Neural cell (in vitro differentiated cells): Measurements from ENCODE around the gene PAQR5. TPM values are rescaled to one million over a fixed set of nuclear protein-coding genes. Genes with fewer than 3 reads are reported as not detected.

Experiments used
- H2AFZ ChIP-seq: fragments of 200-600, 300-800 bp; sonication (generic), shearing (Covaris generic); 2 replicates; pipeline ENCODE4 v1.6.0; 2014; ENCODE audit warnings: low read depth, mild to moderate bottlenecking, antibody characterized with exemption, low read length, moderate library complexity
- H3F3A ChIP-seq: fragments of 200-600 bp; shearing (Covaris generic); 2 replicates; pipeline ENCODE4 v1.6.1; 2016; ENCODE audit warnings: mild to moderate bottlenecking, moderate library complexity, mixed read lengths, antibody characterized with exemption, low read length; ENCODE audit not compliant: insufficient read depth, poor library complexity, severe bottlenecking
- H3K27ac ChIP-seq: fragments of 200-600, 300-800 bp; sonication (generic), shearing (Covaris generic); 2 replicates; pipeline ENCODE4 v1.5.1; 2014; ENCODE audit warnings: mild to moderate bottlenecking, low read length, moderate library complexity
- H3K27me3 ChIP-seq: fragments of 300-800, 200-600 bp; sonication (generic), shearing (Covaris generic); 2 replicates; pipeline ENCODE4 v1.6.0; 2014; ENCODE audit warnings: mild to moderate bottlenecking, low read depth, low read length, moderate library complexity; ENCODE audit not compliant: insufficient read depth
- H3K36me3 ChIP-seq: fragments of 300-800, 200-600 bp; sonication (generic), shearing (Covaris generic); 2 replicates; pipeline ENCODE4 v1.5.1; 2014; ENCODE audit warnings: mild to moderate bottlenecking, antibody characterized with exemption, low read length, moderate library complexity; ENCODE audit not compliant: insufficient read depth
- H3K4me2 ChIP-seq: fragments of 300-800, 200-600 bp; sonication (generic), shearing (Covaris generic); 2 replicates; pipeline ENCODE4 v1.6.0; 2014; ENCODE audit warnings: mild to moderate bottlenecking, low read length
- H3K4me3 ChIP-seq: fragments of 300-800, 200-600 bp; sonication (generic), shearing (Covaris generic); 2 replicates; pipeline ENCODE4 v1.5.1; 2014; ENCODE audit warnings: mild to moderate bottlenecking, low read length, moderate library complexity
- H3K79me2 ChIP-seq: fragments of 200-600 bp; shearing (Covaris generic); replicated peaks from 2 replicates; pipeline ENCODE4 v1.6.0; 2014; ENCODE audit warnings: mild to moderate bottlenecking, low read length, moderate library complexity; ENCODE audit not compliant: insufficient read depth
- H3K9ac ChIP-seq: fragments of 300-800, 200-600 bp; sonication (generic), shearing (Covaris generic); 2 replicates; pipeline ENCODE4 v1.6.1; 2016; ENCODE audit warnings: mild to moderate bottlenecking, low read length, mixed read lengths
- H3K9me2 ChIP-seq: fragments of 200-600 bp; shearing (Covaris generic); 2 replicates; pipeline ENCODE4 v1.6.1; 2016; ENCODE audit warnings: mild to moderate bottlenecking, low read length, mixed read lengths; ENCODE audit not compliant: insufficient read depth
- H3K9me3 ChIP-seq: fragments of 200-600, 300-800 bp; sonication (generic), shearing (Covaris generic); 2 replicates; pipeline ENCODE4 v1.6.1; 2016; ENCODE audit warnings: mild to moderate bottlenecking, mixed run types, low read length, moderate library complexity, mixed read lengths
- H4K20me1 ChIP-seq: fragments of 200-600 bp; shearing (Covaris generic); 2 replicates; pipeline ENCODE4 v1.6.1; 2016; ENCODE audit warnings: mild to moderate bottlenecking, mixed run types; ENCODE audit not compliant: insufficient read depth
- EZH2 ChIP-seq: fragments of 200-600, 300-800 bp; shearing (Covaris generic), sonication (generic); IDR thresholded peaks from 2 replicates; pipeline ENCODE4 v1.6.1; 2014; ENCODE audit warnings: antibody characterized with exemption, low read length, borderline replicate concordance, mild to moderate bottlenecking; ENCODE audit not compliant: insufficient read depth, poor library complexity, severe bottlenecking
- MXI1 ChIP-seq: fragments of 450-650 bp; conservative IDR thresholded peaks from 2 replicates; pipeline ENCODE4 v1.6.1; 2014; ENCODE audit warnings: antibody characterized with exemption, mild to moderate bottlenecking; ENCODE audit not compliant: poor library complexity, severe bottlenecking
- POLR2AphosphoS5 ChIP-seq: IDR thresholded peaks from 2 replicates; pipeline ENCODE4 v1.6.1; 2012
- SMC3 ChIP-seq: fragments of 450-650 bp; conservative IDR thresholded peaks from 2 replicates; pipeline ENCODE4 v1.6.1; 2014; ENCODE audit warnings: antibody characterized with exemption, mild to moderate bottlenecking, moderate library complexity; ENCODE audit not compliant: poor library complexity
- TAF1 ChIP-seq: IDR thresholded peaks from 2 replicates; pipeline ENCODE4 v1.6.1; 2012; ENCODE audit warnings: low read depth
- polyA plus RNA-seq: library from polyadenylated mRNA; depleted of rRNA; stranded (reverse); fragments of >200 nt; gene quantifications from 2 replicates; pipeline ENCODE4 v1.2.3, GENCODE V29; 2014
- TF ChIP-seq, protein P1 (sequence below): IDR thresholded peaks from 2 replicates; pipeline ENCODE4 v1.6.1; 2012; ENCODE audit warnings: borderline replicate concordance

Gene PAQR5
- polyA plus RNA-seq, 1 donor from 2014 or later = not detected

GRCh38 chr15:69340243-69340900 is 41.7 kb downstream of the PAQR5 start:
- no peak overlapping the region for H3K4me2 ChIP-seq
- H3K79me2 ChIP-seq = no peaks in the 10 kb centered on the region
- TF ChIP-seq EZH2 = no peak
- TF ChIP-seq MXI1 = no peak
- TF ChIP-seq TAF1 = no peak
- TF ChIP-seq, protein P1, sequence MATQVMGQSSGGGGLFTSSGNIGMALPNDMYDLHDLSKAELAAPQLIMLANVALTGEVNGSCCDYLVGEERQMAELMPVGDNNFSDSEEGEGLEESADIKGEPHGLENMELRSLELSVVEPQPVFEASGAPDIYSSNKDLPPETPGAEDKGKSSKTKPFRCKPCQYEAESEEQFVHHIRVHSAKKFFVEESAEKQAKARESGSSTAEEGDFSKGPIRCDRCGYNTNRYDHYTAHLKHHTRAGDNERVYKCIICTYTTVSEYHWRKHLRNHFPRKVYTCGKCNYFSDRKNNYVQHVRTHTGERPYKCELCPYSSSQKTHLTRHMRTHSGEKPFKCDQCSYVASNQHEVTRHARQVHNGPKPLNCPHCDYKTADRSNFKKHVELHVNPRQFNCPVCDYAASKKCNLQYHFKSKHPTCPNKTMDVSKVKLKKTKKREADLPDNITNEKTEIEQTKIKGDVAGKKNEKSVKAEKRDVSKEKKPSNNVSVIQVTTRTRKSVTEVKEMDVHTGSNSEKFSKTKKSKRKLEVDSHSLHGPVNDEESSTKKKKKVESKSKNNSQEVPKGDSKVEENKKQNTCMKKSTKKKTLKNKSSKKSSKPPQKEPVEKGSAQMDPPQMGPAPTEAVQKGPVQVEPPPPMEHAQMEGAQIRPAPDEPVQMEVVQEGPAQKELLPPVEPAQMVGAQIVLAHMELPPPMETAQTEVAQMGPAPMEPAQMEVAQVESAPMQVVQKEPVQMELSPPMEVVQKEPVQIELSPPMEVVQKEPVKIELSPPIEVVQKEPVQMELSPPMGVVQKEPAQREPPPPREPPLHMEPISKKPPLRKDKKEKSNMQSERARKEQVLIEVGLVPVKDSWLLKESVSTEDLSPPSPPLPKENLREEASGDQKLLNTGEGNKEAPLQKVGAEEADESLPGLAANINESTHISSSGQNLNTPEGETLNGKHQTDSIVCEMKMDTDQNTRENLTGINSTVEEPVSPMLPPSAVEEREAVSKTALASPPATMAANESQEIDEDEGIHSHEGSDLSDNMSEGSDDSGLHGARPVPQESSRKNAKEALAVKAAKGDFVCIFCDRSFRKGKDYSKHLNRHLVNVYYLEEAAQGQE = no peak
- TF ChIP-seq SMC3 = no peak
- TF ChIP-seq POLR2AphosphoS5 = no peak
- no peaks in the 10 kb centered on the region for H3F3A ChIP-seq
- H3K9me2 ChIP-seq = no peaks in the 10 kb centered on the region
- no peaks in the 10 kb centered on the region for H3K36me3 ChIP-seq
- H3K27me3 ChIP-seq = no peaks in the 10 kb centered on the region
- H3K4me3 ChIP-seq = no peak overlapping the region
- H3K9me3 ChIP-seq = no peaks in the 10 kb centered on the region
- no peak overlapping the region for H3K9ac ChIP-seq
- no peaks in the 10 kb centered on the region for H4K20me1 ChIP-seq
- no peak overlapping the region for H2AFZ ChIP-seq
- no peak overlapping the region for H3K27ac ChIP-seq

DNA sequence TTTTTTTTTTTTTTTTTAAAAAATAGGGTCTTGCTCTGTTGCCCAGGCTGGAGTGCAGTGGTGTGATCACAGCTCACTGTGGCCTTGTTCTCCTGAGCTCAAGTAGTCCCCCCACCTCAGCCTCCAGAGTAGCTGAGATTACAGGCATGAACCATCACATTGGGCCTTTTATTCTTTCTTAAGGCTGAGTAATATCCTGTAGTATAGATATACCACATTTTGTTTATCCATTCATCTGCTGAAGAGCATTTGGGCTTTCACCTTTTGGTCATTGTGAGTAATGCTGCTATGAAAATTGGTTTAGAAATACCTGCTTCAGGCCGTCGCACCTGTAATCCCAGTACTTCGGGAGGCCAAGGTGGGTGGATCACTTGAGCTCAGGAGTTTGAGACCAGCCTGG is 42.6 kb downstream of the PAQR5 start:
- Histone ChIP-seq H3F3A (no peaks in the 10 kb centered on the region), H3K4me2 (no peak overlapping the region), H3K79me2 (no peaks in the 10 kb centered on the region), H3K27me3 (no peaks in the 10 kb centered on the region), H4K20me1 (no peaks in the 10 kb centered on the region), H3K9me3 (no peaks in the 10 kb centered on the region), H2AFZ (no peak overlapping the region), H3K9me2 (no peaks in the 10 kb centered on the region), H3K4me3 (no peak overlapping the region), H3K27ac (no peak overlapping the region), H3K9ac (no peak overlapping the region), H3K36me3 (no peaks in the 10 kb centered on the region)
- TF ChIP-seq, protein P1 = no peak
